Activated effector memory CD4-positive, alpha-beta T cell treated with anti-CD3 and anti-CD28 coated beads, Interleukin-2, amount 50 U/mL, for 16 hours (primary cell): ENCODE measurements around the gene LRRC10.
"Not testable (repeated sequence)": the region's sequence is repeated elsewhere in the genome, so short reads cannot be mapped to it uniquely, and the experiment has no call there.

ENCODE experiments used
- DNase-seq: peaks from one replicate; pipeline ENCODE4 v3.0.0-alpha.2; 2020

LRRC10 gene

GRCh38 chr12:69616025-69616424, 5.3 kb upstream of the LRRC10 start:
- no peak for DNase-seq

GRCh38 chr12:69613351-69613750, 2.6 kb upstream of the LRRC10 start:
- no peak for DNase-seq

- DNase-seq: no peak
Observed at GRCh38 chr12:69610126-69610525, 581 bp downstream of the LRRC10 start.

GRCh38 chr12:69608114-69608513, 2.6 kb downstream of the LRRC10 start:
- DNase-seq: no peak

- not testable (repeated sequence) for DNase-seq
Observed at GRCh38 chr12:69604275-69604674, 6.4 kb downstream of the LRRC10 start.

- DNase-seq: not testable (repeated sequence)
Observed at GRCh38 chr12:69603556-69603955, 7.2 kb downstream of the LRRC10 start.

GRCh38 chr12:69602954-69603353, 7.8 kb downstream of the LRRC10 start:
- no peak for DNase-seq

- no peak for DNase-seq
Observed at GRCh38 chr12:69601962-69602685, 8.6 kb downstream of the LRRC10 start.

GRCh38 chr12:69600804-69601203, 9.9 kb downstream of the LRRC10 start:
- DNase-seq: no peak

GRCh38 chr12:69598174-69598753, 12.4 kb downstream of the LRRC10 start:
- DNase-seq: no peak

GRCh38 chr12:69595689-69596088, 15.0 kb downstream of the LRRC10 start:
- no peak for DNase-seq

- no peak for DNase-seq
Observed at GRCh38 chr12:69589082-69589481, 21.6 kb downstream of the LRRC10 start.

GRCh38 chr12:69588527-69588926, 22.2 kb downstream of the LRRC10 start:
- no peak for DNase-seq

GRCh38 chr12:69585189-69586062, 25.3 kb downstream of the LRRC10 start, which contains the start of gene CCT2:
TSS of gene CCT2 (plus strand) at chr12:69585459. CDS start at chr12:69585522, 63 bp downstream.
- peak; percentile 99 for DNase-seq

GRCh38 chr12:69583203-69583602, 27.5 kb downstream of the LRRC10 start:
- no peak for DNase-seq

- no peak for DNase-seq
Observed at GRCh38 chr12:69580074-69580473, 30.6 kb downstream of the LRRC10 start.

GRCh38 chr12:69579029-69579428, 31.7 kb downstream of the LRRC10 start:
- DNase-seq: no peak

- DNase-seq: no peak
Observed at GRCh38 chr12:69578283-69578682, 32.4 kb downstream of the LRRC10 start.

- no peak for DNase-seq
Observed at GRCh38 chr12:69575346-69575745, 35.4 kb downstream of the LRRC10 start.

- peak; percentile 81 for DNase-seq
Observed at GRCh38 chr12:69570545-69571399, 39.9 kb downstream of the LRRC10 start.

- DNase-seq: no peak
Observed at GRCh38 chr12:69570000-69570516, 40.6 kb downstream of the LRRC10 start.

GRCh38 chr12:69569236-69569635, 41.5 kb downstream of the LRRC10 start:
- no peak for DNase-seq
